Mesenchymal stem cell (in vitro differentiated cells and primary cell): ENCODE data around the gene HSD3B1.

Experiments
- DNase-seq: peaks from one replicate; pipeline ENCODE4 v3.0.0-alpha.2; 2013
- H2AFZ ChIP-seq: one replicate; pipeline ENCODE4 v1.6.1; 2013; ENCODE audit warnings: low read depth, mild to moderate bottlenecking, control low read depth, inconsistent platforms, low read length, moderate library complexity
- H2AK5ac ChIP-seq: 2 replicates; pipeline ENCODE4 v1.6.1; 2013; ENCODE audit warnings: low read length, moderate library complexity, mild to moderate bottlenecking, inconsistent platforms; ENCODE audit not compliant: severe bottlenecking
- H2BK120ac ChIP-seq: one replicate; pipeline ENCODE4 v1.6.1; 2013; ENCODE audit warnings: low read depth, mild to moderate bottlenecking, inconsistent platforms, low read length, moderate library complexity
- H2BK12ac ChIP-seq, 2 experiments: one replicate each; pipeline ENCODE4 v1.6.1; 2013; ENCODE audit warnings: inconsistent platforms in 2 of 2, low read length in 2 of 2, mild to moderate bottlenecking in 2 of 2, moderate library complexity in 2 of 2, control low read depth in 1 of 2
- H2BK15ac ChIP-seq: one replicate; pipeline ENCODE4 v1.6.1; 2013; ENCODE audit warnings: mild to moderate bottlenecking, low read depth, inconsistent platforms; ENCODE audit not compliant: poor library complexity, severe bottlenecking
- H2BK5ac ChIP-seq: 2 replicates; pipeline ENCODE4 v1.6.1; 2013; ENCODE audit warnings: low read depth, mild to moderate bottlenecking, low read length, control low read depth, inconsistent platforms; ENCODE audit not compliant: poor library complexity, severe bottlenecking
- H3K14ac ChIP-seq, 2 experiments: one replicate each; pipeline ENCODE4 v1.6.1; 2013; ENCODE audit warnings: inconsistent platforms in 2 of 2, low read length in 2 of 2, control low read depth in 1 of 2, mild to moderate bottlenecking in 1 of 2, moderate library complexity in 1 of 2
- H3K18ac ChIP-seq, 2 experiments: one replicate each; pipeline ENCODE4 v1.6.1; 2013; ENCODE audit warnings: inconsistent platforms in 2 of 2, low read length in 2 of 2, control low read depth in 1 of 2, low read depth in 1 of 2, mild to moderate bottlenecking in 1 of 2
- H3K23ac ChIP-seq, 2 experiments: one replicate each; pipeline ENCODE4 v1.6.1; 2013; ENCODE audit warnings: inconsistent platforms in 2 of 2, low read length in 2 of 2, mild to moderate bottlenecking in 2 of 2, moderate library complexity in 2 of 2, control low read depth in 1 of 2
- H3K27ac ChIP-seq: 2 replicates; pipeline ENCODE4 v1.5.1; 2013; ENCODE audit warnings: mild to moderate bottlenecking, moderate library complexity, low read length, control low read depth, inconsistent platforms; ENCODE audit not compliant: poor library complexity, severe bottlenecking
- H3K27me3 ChIP-seq, 2 experiments: 2 replicates each; pipeline versions ENCODE4 v1.6.1 to v1.7.0; 2013; ENCODE audit warnings: low read length in 2 of 2, mild to moderate bottlenecking in 2 of 2, moderate library complexity in 2 of 2, control low read depth in 1 of 2, inconsistent platforms in 1 of 2; ENCODE audit not compliant: control insufficient read depth in 1 of 2, insufficient read depth in 1 of 2
- H3K36me3 ChIP-seq, 2 experiments: 2 replicates each; pipeline versions ENCODE4 v1.6.1 to v1.7.0; 2013; ENCODE audit warnings: low read length in 2 of 2, control low read depth in 1 of 2, inconsistent platforms in 1 of 2, low read depth in 1 of 2, mild to moderate bottlenecking in 1 of 2; ENCODE audit not compliant: insufficient read depth in 2 of 2, control insufficient read depth in 1 of 2
- H3K4ac ChIP-seq, 2 experiments: one replicate each; pipeline ENCODE4 v1.6.1; 2013; ENCODE audit warnings: inconsistent platforms in 2 of 2, low read length in 2 of 2, mild to moderate bottlenecking in 2 of 2, moderate library complexity in 2 of 2, control low read depth in 1 of 2, low read depth in 1 of 2
- H3K4me1 ChIP-seq: 2 replicates; pipeline ENCODE4 v1.6.1; 2013; ENCODE audit warnings: low read depth, low read length, control low read depth; ENCODE audit not compliant: control insufficient read depth, insufficient read depth
- H3K4me2 ChIP-seq: 2 replicates; pipeline ENCODE4 v1.6.1; 2013; ENCODE audit warnings: low read length, mild to moderate bottlenecking, inconsistent platforms; ENCODE audit not compliant: poor library complexity, severe bottlenecking
- H3K4me3 ChIP-seq, 2 experiments: 2 replicates each; pipeline versions ENCODE4 v1.5.1 to v1.7.0; 2013; ENCODE audit warnings: low read length in 2 of 2, mild to moderate bottlenecking in 2 of 2, control low read depth in 1 of 2, low read depth in 1 of 2; ENCODE audit not compliant: insufficient read depth in 1 of 2
- H3K79me1 ChIP-seq: replicated peaks from 2 replicates; pipeline ENCODE4 v1.6.1; 2013; ENCODE audit warnings: mild to moderate bottlenecking, control low read depth, low read length, inconsistent platforms; ENCODE audit not compliant: poor library complexity, severe bottlenecking
- H3K9ac ChIP-seq: 2 replicates; pipeline ENCODE4 v1.7.0; 2013; ENCODE audit warnings: mild to moderate bottlenecking, low read length, moderate library complexity
- H3K9me3 ChIP-seq: 2 replicates; pipeline ENCODE4 v1.7.0; 2013; ENCODE audit warnings: mild to moderate bottlenecking, low read length; ENCODE audit not compliant: control insufficient read depth
- H4K8ac ChIP-seq: one replicate; pipeline ENCODE4 v1.6.1; 2013; ENCODE audit warnings: inconsistent platforms, mild to moderate bottlenecking, low read length, moderate library complexity
- H4K91ac ChIP-seq: one replicate; pipeline ENCODE4 v1.6.1; 2013; ENCODE audit warnings: mild to moderate bottlenecking, low read length, inconsistent platforms
- WGBS: methylation state at CpG from one replicate; pipeline ENCODE4 v1.1.7; 2013; ENCODE audit warnings: mixed read lengths; 5-methylcytosine and 5-hydroxymethylcytosine counted together

The HSD3B1 gene

GRCh38 chr1:119475866-119476439 lies 31.1 kb upstream of the HSD3B1 start:
- no peak overlapping the region for H3K9ac ChIP-seq
- no peak overlapping the region for H2AK5ac ChIP-seq
- H3K23ac ChIP-seq = no peak overlapping the region
- H3K4me2 ChIP-seq = no peak overlapping the region
- no peaks in the 10 kb centered on the region for H3K9me3 ChIP-seq
- H3K27me3 ChIP-seq = peaks cover 19 to 57% of the 10 kb centered on the region in 2 experiments
- no peaks in the 10 kb centered on the region for H3K4me1 ChIP-seq
- no peak overlapping the region for H4K8ac ChIP-seq
- no peak overlapping the region for H3K4ac ChIP-seq
- no peak overlapping the region for H2BK5ac ChIP-seq
- no peak overlapping the region for H3K14ac ChIP-seq
- DNase-seq = peak; percentile 27
- H2AFZ ChIP-seq = no peak overlapping the region
- H4K91ac ChIP-seq = no peak overlapping the region
- no peak overlapping the region for H3K27ac ChIP-seq
- H3K36me3 ChIP-seq = no peaks in the 10 kb centered on the region
- no peak overlapping the region for H2BK12ac ChIP-seq
- WGBS = 22% methylated on average over 9 of the region's 9 CpGs
- no peak overlapping the region for H2BK15ac ChIP-seq
- H3K4me3 ChIP-seq = no peak overlapping the region
- no peak overlapping the region for H3K18ac ChIP-seq
- no peak overlapping the region for H2BK120ac ChIP-seq
- no peaks in the 10 kb centered on the region for H3K79me1 ChIP-seq

GRCh38 chr1:119477710-119478109 lies 29.3 kb upstream of the HSD3B1 start:
- H3K79me1 ChIP-seq = no peaks in the 10 kb centered on the region
- no peak overlapping the region for H3K4me3 ChIP-seq
- DNase-seq = no peak
- no peak overlapping the region for H3K14ac ChIP-seq
- no peak overlapping the region for H3K4ac ChIP-seq
- WGBS = 93% methylated on average over 5 of the region's 5 CpGs
- H4K8ac ChIP-seq = no peak overlapping the region
- H2BK120ac ChIP-seq = no peak overlapping the region
- H2AFZ ChIP-seq = no peak overlapping the region
- H3K27ac ChIP-seq = no peak overlapping the region
- H3K4me2 ChIP-seq = no peak overlapping the region
- H2BK5ac ChIP-seq = no peak overlapping the region
- no peaks in the 10 kb centered on the region for H3K9me3 ChIP-seq
- no peak overlapping the region for H2AK5ac ChIP-seq
- H3K9ac ChIP-seq = no peak overlapping the region
- no peaks in the 10 kb centered on the region for H3K36me3 ChIP-seq
- H2BK15ac ChIP-seq = no peak overlapping the region
- no peaks in the 10 kb centered on the region for H3K4me1 ChIP-seq
- H3K18ac ChIP-seq = no peak overlapping the region
- H2BK12ac ChIP-seq = no peak overlapping the region
- H4K91ac ChIP-seq = no peak overlapping the region
- H3K23ac ChIP-seq = no peak overlapping the region
- peaks cover 16 to 44% of the 10 kb centered on the region in 2 experiments for H3K27me3 ChIP-seq

- Histone ChIP-seq H3K79me1 (no peaks in the 10 kb centered on the region), H3K23ac (no peak overlapping the region), H2BK5ac (no peak overlapping the region), H3K27me3 (peaks cover 7 to 29% of the 10 kb centered on the region in 2 experiments), H3K9ac (no peak overlapping the region), H3K18ac (no peak overlapping the region), H3K9me3 (no peaks in the 10 kb centered on the region), H3K36me3 (no peaks in the 10 kb centered on the region), H3K4me1 (no peaks in the 10 kb centered on the region), H4K8ac (no peak overlapping the region), H2AK5ac (no peak overlapping the region), H2AFZ (no peak overlapping the region), H3K4ac (no peak overlapping the region), H4K91ac (no peak overlapping the region), H2BK12ac (no peak overlapping the region), H3K4me3 (no peak overlapping the region), H2BK120ac (no peak overlapping the region), H3K4me2 (no peak overlapping the region), H2BK15ac (no peak overlapping the region), H3K27ac (no peak overlapping the region), H3K14ac (no peak overlapping the region)
- DNase-seq = no peak
- WGBS = 71% methylated on average over 2 of the region's 2 CpGs
These were observed 26.8 kb upstream of the HSD3B1 start for GRCh38 chr1:119480175-119480574.

- Histone ChIP-seq H3K9ac (no peak overlapping the region), H3K4me1 (no peaks in the 10 kb centered on the region), H3K27me3 (peaks cover 7 to 21% of the 10 kb centered on the region in 2 experiments), H2BK15ac (no peak overlapping the region), H3K4me3 (no peak overlapping the region), H2BK5ac (no peak overlapping the region), H2BK12ac (no peak overlapping the region), H2AFZ (no peak overlapping the region), H3K36me3 (no peaks in the 10 kb centered on the region), H3K14ac (no peak overlapping the region), H3K4me2 (no peak overlapping the region), H3K79me1 (no peaks in the 10 kb centered on the region), H3K9me3 (no peaks in the 10 kb centered on the region), H4K8ac (no peak overlapping the region), H3K18ac (no peak overlapping the region), H2AK5ac (no peak overlapping the region), H3K4ac (no peak overlapping the region), H3K23ac (no peak overlapping the region), H4K91ac (no peak overlapping the region), H2BK120ac (no peak overlapping the region), H3K27ac (no peak overlapping the region)
- DNase-seq = no peak
These were observed 25.1 kb upstream of the HSD3B1 start for GRCh38 chr1:119481951-119482350.
